ENCODE measurements around the gene SLC29A3.

DNA sequence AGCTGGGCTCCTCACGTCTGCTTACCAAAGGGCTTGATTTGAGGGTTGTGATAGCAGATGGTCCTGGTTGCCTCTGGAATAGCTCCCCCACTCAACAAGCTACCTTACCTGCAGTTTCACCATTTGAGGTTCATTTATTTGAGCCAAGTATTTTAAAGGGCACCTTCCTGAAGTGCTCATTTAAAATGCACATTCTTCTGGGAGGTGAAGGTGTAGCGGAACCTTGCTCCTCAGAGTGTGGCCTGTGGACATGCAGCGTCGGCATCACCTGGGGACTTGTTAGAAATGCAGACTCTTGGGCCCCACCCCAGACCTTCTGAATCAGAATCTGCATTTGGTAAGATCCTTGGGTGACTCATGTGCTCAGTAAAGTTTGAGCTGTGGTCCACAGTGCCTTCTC is 79.9 kb downstream of the SLC29A3 start:
- no peak for TF ChIP-seq POLR2A (IDR thresholded peaks at IDR 0.05)
- TF ChIP-seq, protein P1, sequence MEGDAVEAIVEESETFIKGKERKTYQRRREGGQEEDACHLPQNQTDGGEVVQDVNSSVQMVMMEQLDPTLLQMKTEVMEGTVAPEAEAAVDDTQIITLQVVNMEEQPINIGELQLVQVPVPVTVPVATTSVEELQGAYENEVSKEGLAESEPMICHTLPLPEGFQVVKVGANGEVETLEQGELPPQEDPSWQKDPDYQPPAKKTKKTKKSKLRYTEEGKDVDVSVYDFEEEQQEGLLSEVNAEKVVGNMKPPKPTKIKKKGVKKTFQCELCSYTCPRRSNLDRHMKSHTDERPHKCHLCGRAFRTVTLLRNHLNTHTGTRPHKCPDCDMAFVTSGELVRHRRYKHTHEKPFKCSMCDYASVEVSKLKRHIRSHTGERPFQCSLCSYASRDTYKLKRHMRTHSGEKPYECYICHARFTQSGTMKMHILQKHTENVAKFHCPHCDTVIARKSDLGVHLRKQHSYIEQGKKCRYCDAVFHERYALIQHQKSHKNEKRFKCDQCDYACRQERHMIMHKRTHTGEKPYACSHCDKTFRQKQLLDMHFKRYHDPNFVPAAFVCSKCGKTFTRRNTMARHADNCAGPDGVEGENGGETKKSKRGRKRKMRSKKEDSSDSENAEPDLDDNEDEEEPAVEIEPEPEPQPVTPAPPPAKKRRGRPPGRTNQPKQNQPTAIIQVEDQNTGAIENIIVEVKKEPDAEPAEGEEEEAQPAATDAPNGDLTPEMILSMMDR (IDR thresholded peaks at IDR 0.05) = no peak
- no peak for TF ChIP-seq EP300 (IDR thresholded peaks at IDR 0.05)
- no peak for TF ChIP-seq POLR2AphosphoS5 (IDR thresholded peaks at IDR 0.05)
